Keratinocyte (primary cell): ENCODE measurements around the gene CDK14. TPM values are rescaled to one million over a fixed set of nuclear protein-coding genes. Genes with fewer than 3 reads are reported as not detected.

Experiments
- DNase-seq: peaks from one replicate; pipeline ENCODE4 v3.0.0-alpha.2; 2011; ENCODE audit warnings: low read depth, missing footprints, low spot score
- FAIRE-seq: peaks from 2 replicates; lab custom pipeline; 2011; peaks lifted over from hg19 to GRCh38; lab: Jason Lieb, UNC
- H2AFZ ChIP-seq: 2 replicates; pipeline ENCODE4 v1.6.0; 2012; ENCODE audit warnings: low read length, control low read depth, inconsistent platforms; ENCODE audit not compliant: control insufficient read depth
- H3K27ac ChIP-seq: 2 replicates; pipeline ENCODE4 v1.5.1; 2011; ENCODE audit warnings: low read length; ENCODE audit not compliant: control insufficient read depth, insufficient read depth
- H3K27me3 ChIP-seq: 3 replicates; pipeline ENCODE4 v1.6.0; 2011; ENCODE audit warnings: low read length; ENCODE audit not compliant: control insufficient read depth, insufficient read depth; ENCODE audit errors: extremely low read depth
- H3K36me3 ChIP-seq, 2 experiments: 2 replicates in 1 of 2; 3 replicates in 1 of 2; pipeline ENCODE4 v1.5.1; 2011; ENCODE audit warnings: low read length in 2 of 2, mild to moderate bottlenecking in 1 of 2; ENCODE audit not compliant: control insufficient read depth in 2 of 2, insufficient read depth in 2 of 2; ENCODE audit errors: extremely low read depth in 1 of 2
- H3K4me1 ChIP-seq: 3 replicates; pipeline ENCODE4 v1.5.1; 2011; ENCODE audit warnings: low read length; ENCODE audit not compliant: control insufficient read depth, insufficient read depth; ENCODE audit errors: extremely low read depth
- H3K4me2 ChIP-seq: 3 replicates; pipeline ENCODE4 v1.6.0; 2011; ENCODE audit warnings: low read depth, low read length; ENCODE audit not compliant: control insufficient read depth, insufficient read depth; ENCODE audit errors: extremely low read depth
- H3K4me3 ChIP-seq, 3 experiments: fragments of 200-600 bp in 1 of 3; sonication (generic) in 1 of 3; 2 replicates in 2 of 3; 3 replicates in 1 of 3; pipeline ENCODE4 v1.5.1; 2011 to 2016; ENCODE audit warnings: low read length in 3 of 3, mild to moderate bottlenecking in 3 of 3, control low read depth in 2 of 3, inconsistent platforms in 1 of 3, low read depth in 1 of 3, mixed read lengths in 1 of 3, mixed run types in 1 of 3, moderate library complexity in 1 of 3; ENCODE audit not compliant: control insufficient read depth in 2 of 3, insufficient read depth in 2 of 3; ENCODE audit errors: extremely low read depth in 1 of 3
- H3K79me2 ChIP-seq: 2 replicates; pipeline ENCODE4 v1.6.0; 2012; ENCODE audit warnings: low read length; ENCODE audit not compliant: control insufficient read depth, insufficient read depth
- H3K9ac ChIP-seq: 3 replicates; pipeline ENCODE4 v1.6.0; 2011; ENCODE audit warnings: low read length; ENCODE audit not compliant: control insufficient read depth, insufficient read depth; ENCODE audit errors: extremely low read depth
- H3K9me1 ChIP-seq: 3 replicates; pipeline ENCODE4 v1.6.0; 2011; ENCODE audit warnings: low read length; ENCODE audit not compliant: control insufficient read depth, insufficient read depth; ENCODE audit errors: extremely low read depth
- H3K9me3 ChIP-seq: 2 replicates; pipeline ENCODE4 v1.5.1; 2012; ENCODE audit warnings: low read depth, low read length; ENCODE audit not compliant: control insufficient read depth
- H4K20me1 ChIP-seq: 3 replicates; pipeline ENCODE4 v1.6.0; 2011; ENCODE audit warnings: low read length; ENCODE audit not compliant: control insufficient read depth, insufficient read depth; ENCODE audit errors: extremely low read depth
- CTCF ChIP-seq, 3 experiments: IDR thresholded peaks in 1 of 3; conservative IDR thresholded peaks in 1 of 3; optimal IDR thresholded peaks in 1 of 3; 2 replicates in 2 of 3; 3 replicates in 1 of 3; pipeline versions ENCODE3 to v1.5.1; 2011; ENCODE audit warnings: low read length in 3 of 3, mild to moderate bottlenecking in 3 of 3, moderate library complexity in 2 of 3, control low read depth in 1 of 3, inconsistent platforms in 1 of 3; ENCODE audit not compliant: insufficient read depth in 2 of 3; ENCODE audit errors: extremely low read depth in 1 of 3
- EZH2 ChIP-seq: IDR thresholded peaks from one replicate; pipeline ENCODE4 v1.6.1; 2012; ENCODE audit warnings: inconsistent platforms, mild to moderate bottlenecking, low read length, moderate library complexity
- dilution Hi-C: fragments of 300-500 bp; cut with MboI; formaldehyde crosslinking; loops from one replicate; pipeline ENCODE4 v1.7.0; 2020; ENCODE audit warnings: low sequenced_read_pairs; ENCODE audit not compliant: extremely low pct_ligation_motif_present
- polyA plus RNA-seq, 5 experiments: library from polyadenylated mRNA; depleted of rRNA in 3 of 5; stranded (reverse) in 3 of 5; stranded (forward) in 1 of 5; unstranded in 1 of 5; fragments of >200 nt; gene quantifications; 1 replicate in 1 of 5; 2 replicates in 3 of 5; 3 replicates in 1 of 5; pipeline versions ENCODE4 v1.2.1 to v1.2.3, GENCODE V29; 2011 to 2012; ENCODE audit warnings: missing spikeins in 2 of 5, low read depth in 1 of 5, low replicate concordance in 1 of 5

Gene CDK14
- polyA plus RNA-seq, 1 donor (not counting 4 experiments of a cell fraction or from before 2014, with no cell fraction given), result 4.0 TPM

- H3K27ac ChIP-seq, result no peak overlapping the region
Observed at GRCh38 chr7:91182819-91183764, 587.0 kb downstream of the CDK14 start.

GRCh38 chr7:91185771-91186170, 589.6 kb downstream of the CDK14 start:
- Histone ChIP-seq H3K9ac (no peak overlapping the region), H3K4me3 (no peak overlapping the region), H3K79me2 (no peaks in the 10 kb centered on the region), H3K4me1 (peaks cover 4% of the 10 kb centered on the region), H4K20me1 (no peaks in the 10 kb centered on the region), H3K4me2 (no peak overlapping the region), H3K9me1 (no peaks in the 10 kb centered on the region), H3K27ac (no peak overlapping the region), H3K36me3 (no peaks in the 10 kb centered on the region), H3K9me3 (no peaks in the 10 kb centered on the region), H3K27me3 (no peaks in the 10 kb centered on the region), H2AFZ (no peak overlapping the region)
- dilution Hi-C loops, result no loop called here
- DNase-seq (no peak), FAIRE-seq (no peak)
- TF ChIP-seq EZH2 (no peak), CTCF (optimal IDR thresholded peaks at IDR 0.05 in 1 of 3, IDR thresholded peaks at IDR 0.05 in 1 of 3, conservative IDR thresholded peaks at IDR 0.05 in 1 of 3; ENCODE audit: extremely low read depth in 1 of 3, insufficient read depth in 2 of 3, low read length in 3 of 3) (no peak)

More at GRCh38 chr7:91182819-91183764, 587.0 kb downstream of the CDK14 start:
- no peak overlapping the region for H3K4me2 ChIP-seq
- no peak overlapping the region for H3K9ac ChIP-seq
- H3K27me3 ChIP-seq, result no peaks in the 10 kb centered on the region
- H3K79me2 ChIP-seq, result no peaks in the 10 kb centered on the region
- FAIRE-seq (no peak), DNase-seq (no peak)
- no peak for TF ChIP-seq CTCF (optimal IDR thresholded peaks at IDR 0.05 in 1 of 3, IDR thresholded peaks at IDR 0.05 in 1 of 3, conservative IDR thresholded peaks at IDR 0.05 in 1 of 3; ENCODE audit: extremely low read depth in 1 of 3, insufficient read depth in 2 of 3, low read length in 3 of 3)
- no peak for TF ChIP-seq EZH2
- H3K36me3 ChIP-seq, result no peaks in the 10 kb centered on the region
- dilution Hi-C loops, result no loop called here
- H3K4me3 ChIP-seq, result no peak overlapping the region
- H3K4me1 ChIP-seq, result peaks cover 4% of the 10 kb centered on the region
- H3K9me1 ChIP-seq, result no peaks in the 10 kb centered on the region
- no peaks in the 10 kb centered on the region for H4K20me1 ChIP-seq
- no peak overlapping the region for H2AFZ ChIP-seq
- H3K9me3 ChIP-seq, result no peaks in the 10 kb centered on the region
